WI38 (cell line): ENCODE measurements around the gene USH2A.

Experiments
- H3K4me3 ChIP-seq: 2 replicates; pipeline ENCODE4 v1.5.1; 2011; ENCODE audit warnings: low read depth, mild to moderate bottlenecking, control low read depth, low read length
- TF ChIP-seq, protein P1 (sequence below): IDR thresholded peaks from 2 replicates; pipeline ENCODE4 v1.5.1; 2012; ENCODE audit warnings: low read depth, mild to moderate bottlenecking, control low read depth, low read length

USH2A gene

DNA sequence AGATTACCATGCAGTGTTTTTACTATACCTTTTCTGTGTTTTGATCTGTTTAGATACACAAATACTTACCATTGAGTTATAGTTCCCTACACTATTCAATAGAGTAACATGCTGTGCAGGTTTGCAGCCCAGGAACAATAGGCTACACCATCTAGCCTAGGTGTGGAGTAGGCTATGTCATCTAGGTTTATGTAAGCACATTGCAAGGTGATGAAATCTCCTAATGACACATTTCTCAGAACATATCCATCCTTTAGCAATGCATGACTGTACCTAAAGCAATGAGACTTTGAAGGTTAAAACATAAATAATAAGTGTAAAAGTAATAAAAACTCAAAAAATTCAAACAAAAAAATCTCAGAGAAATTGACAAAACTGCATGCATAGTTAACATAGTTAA is 358.6 kb downstream of the USH2A start:
- TF ChIP-seq, protein P1, sequence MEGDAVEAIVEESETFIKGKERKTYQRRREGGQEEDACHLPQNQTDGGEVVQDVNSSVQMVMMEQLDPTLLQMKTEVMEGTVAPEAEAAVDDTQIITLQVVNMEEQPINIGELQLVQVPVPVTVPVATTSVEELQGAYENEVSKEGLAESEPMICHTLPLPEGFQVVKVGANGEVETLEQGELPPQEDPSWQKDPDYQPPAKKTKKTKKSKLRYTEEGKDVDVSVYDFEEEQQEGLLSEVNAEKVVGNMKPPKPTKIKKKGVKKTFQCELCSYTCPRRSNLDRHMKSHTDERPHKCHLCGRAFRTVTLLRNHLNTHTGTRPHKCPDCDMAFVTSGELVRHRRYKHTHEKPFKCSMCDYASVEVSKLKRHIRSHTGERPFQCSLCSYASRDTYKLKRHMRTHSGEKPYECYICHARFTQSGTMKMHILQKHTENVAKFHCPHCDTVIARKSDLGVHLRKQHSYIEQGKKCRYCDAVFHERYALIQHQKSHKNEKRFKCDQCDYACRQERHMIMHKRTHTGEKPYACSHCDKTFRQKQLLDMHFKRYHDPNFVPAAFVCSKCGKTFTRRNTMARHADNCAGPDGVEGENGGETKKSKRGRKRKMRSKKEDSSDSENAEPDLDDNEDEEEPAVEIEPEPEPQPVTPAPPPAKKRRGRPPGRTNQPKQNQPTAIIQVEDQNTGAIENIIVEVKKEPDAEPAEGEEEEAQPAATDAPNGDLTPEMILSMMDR = no peak
- no peak overlapping the region for H3K4me3 ChIP-seq

DNA sequence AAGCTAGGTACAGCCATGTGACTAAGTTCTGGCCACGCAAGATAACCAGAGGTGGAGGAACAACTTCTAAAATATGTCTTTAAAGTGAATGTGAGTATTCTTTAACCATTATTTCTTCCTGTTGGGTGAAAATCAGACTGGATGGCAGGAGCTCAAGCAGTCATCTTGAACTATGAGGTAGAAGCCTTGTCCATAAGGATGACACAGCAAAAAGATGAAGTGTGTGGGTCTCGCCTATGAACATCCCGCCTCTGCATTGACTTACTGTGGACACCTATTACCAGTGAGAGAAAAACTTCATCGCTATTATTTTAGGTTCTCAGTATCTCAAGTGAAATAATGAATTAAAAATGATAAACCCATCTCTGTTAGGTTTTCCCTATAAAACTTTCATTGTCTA is 365.3 kb downstream of the USH2A start:
- TF ChIP-seq, protein P1 = no peak
- no peak overlapping the region for H3K4me3 ChIP-seq

DNA sequence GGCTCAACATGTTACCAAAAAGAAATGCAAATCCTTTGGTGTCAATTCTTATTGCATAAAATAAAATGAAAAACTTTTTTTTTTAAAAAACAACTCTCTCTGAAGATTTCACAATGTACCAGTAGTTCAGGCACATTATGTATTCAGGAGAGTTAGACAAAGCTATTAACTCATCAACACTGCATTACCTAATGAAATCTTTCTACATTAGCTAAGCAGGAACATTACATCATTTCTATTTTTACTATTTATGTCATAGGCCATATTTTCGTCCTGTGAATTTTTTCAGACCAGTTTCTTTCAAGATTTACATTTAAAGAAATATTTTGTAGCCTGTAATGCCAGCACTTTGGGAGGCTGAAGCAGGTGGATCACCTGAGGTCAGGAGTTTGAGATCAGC is 366.2 kb downstream of the USH2A start:
- TF ChIP-seq, protein P1 = no peak
- no peak overlapping the region for H3K4me3 ChIP-seq

DNA sequence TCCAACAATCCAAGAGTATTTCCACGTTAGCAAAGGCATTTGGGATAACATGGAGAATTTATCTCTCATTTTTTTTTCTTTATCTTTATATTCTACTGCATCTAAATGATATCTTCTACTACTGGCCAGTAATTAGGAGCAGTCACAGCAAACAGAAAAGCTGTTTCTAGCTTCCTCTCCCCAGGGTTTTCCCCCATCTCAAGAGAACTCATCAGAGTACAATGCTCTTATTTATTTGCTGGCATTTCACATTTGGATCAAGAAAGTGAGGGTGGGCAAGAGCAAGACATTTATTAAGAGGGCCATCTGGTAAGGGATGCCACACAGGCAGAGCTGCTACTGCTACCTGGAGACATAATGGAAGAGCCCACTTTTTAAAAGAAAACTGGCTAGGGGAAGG is 368.2 kb downstream of the USH2A start:
- no peak overlapping the region for H3K4me3 ChIP-seq
- TF ChIP-seq, protein P1 = no peak

DNA sequence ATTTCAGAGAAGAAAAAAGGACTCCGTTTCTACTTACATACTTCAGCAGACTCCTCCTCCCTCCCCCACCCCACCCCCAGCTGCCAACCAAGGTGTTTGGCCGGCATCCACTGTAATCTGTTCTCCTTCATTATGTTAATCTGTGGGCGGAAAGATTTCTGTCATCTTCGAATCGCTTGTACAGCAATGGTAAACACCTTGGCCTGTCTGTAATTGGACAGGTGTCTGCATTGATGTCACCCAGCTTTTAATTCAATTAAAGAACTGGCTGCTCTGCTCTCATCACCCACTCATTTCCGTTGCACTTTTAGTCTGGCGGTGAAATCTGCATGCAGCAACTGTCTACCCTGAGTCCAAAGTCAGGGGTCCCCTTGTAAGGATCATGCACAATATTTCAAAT is 368.6 kb downstream of the USH2A start:
- no peak overlapping the region for H3K4me3 ChIP-seq
- TF ChIP-seq, protein P1 = no peak

DNA sequence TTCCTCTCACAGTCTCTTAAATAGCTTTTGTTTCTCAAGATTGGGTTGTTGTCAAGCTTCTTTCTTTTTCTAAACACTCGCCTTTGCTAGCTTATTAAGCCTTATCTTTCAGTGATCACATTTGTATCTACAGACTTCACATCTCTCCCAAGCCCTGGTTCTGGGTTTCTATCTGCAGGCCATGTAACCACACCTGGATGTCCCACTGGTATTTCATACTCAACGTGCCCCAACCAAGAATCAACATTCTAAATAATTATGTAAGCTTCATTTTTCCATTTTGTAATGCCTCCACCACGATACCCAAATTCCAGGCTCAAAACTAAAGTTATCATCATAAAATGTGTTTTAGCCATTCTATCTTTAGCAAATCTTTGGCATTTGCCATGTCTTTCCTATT is 372.2 kb downstream of the USH2A start:
- H3K4me3 ChIP-seq = no peak overlapping the region
- TF ChIP-seq, protein P1 = no peak

DNA sequence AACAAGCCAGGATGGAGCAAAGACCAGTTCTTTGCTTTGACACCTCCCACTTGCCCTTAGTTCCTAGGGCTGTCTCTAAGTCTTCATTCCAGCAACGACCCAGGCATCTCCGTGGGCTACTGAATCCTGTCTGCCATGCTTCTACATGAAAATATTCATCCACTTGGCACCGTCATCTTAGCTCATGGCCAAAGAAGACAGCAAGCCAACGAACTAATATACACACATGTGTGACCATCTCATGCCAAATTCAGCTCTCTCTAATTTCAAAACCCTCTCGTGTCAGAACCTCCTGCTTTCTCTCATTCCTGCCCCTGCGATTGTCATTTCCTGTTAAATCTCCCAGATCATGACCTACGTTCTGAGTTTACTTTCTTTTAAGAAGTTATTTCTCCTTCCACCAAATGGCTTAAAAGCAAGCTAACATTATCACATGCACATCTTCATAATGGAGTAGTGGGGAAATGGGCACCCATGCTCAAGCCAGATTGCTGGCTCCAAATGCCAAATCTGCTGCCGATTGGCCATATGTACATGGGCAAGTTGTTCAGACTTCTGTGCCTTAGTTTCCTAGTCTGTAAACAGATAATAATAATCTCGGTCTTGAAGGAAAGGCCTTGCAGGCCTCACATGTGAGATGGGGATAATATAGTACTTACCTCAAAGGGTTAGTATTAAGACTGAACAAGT is 373.4 kb downstream of the USH2A start:
- no peak overlapping the region for H3K4me3 ChIP-seq
- TF ChIP-seq, protein P1 = no peak
